ENCODE measurements around the gene SRMS. TPM values are rescaled to one million over a fixed set of nuclear protein-coding genes. Genes with fewer than 3 reads are reported as not detected.
"Not testable (repeated sequence)": the region's sequence is repeated elsewhere in the genome, so short reads cannot be mapped to it uniquely, and the experiment has no call there.

SRMS gene
- total RNA-seq, 1 donor from 2014 or later: not detected

DNA sequence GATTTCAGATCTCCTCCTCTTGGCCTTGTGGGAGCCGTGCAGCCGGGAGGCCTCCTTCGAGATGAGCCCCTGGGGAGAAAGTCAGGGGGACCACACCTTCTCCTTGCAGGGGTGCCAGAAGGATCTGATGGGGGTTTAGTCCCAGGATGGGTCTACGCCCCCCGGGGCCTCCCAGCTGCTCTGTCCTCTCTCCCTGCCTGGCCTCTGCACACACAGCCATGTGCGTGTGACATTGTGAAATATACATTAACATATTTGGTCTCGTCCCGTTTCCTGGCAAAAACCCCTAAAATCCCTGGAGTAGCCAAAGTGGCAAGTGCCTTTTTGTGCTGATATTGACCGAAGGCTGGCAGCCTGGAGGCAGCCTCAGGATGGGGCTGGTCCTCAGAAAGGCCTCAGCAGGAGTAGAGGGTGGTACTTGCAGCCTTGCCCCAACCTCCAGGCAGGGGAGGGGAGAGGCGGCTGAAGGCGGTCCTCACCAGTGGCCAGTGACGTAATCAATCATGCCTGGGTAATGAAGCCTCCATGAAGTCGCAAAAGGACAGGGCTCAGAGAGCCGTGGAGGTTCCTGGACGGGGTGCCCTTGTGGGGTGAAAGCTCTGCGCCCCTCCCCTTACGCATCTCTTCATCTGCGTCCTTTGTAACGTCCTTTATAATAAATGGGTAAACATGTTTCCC lies 31.6 kb upstream of the SRMS start:
- no peak for DNase-seq

DNA sequence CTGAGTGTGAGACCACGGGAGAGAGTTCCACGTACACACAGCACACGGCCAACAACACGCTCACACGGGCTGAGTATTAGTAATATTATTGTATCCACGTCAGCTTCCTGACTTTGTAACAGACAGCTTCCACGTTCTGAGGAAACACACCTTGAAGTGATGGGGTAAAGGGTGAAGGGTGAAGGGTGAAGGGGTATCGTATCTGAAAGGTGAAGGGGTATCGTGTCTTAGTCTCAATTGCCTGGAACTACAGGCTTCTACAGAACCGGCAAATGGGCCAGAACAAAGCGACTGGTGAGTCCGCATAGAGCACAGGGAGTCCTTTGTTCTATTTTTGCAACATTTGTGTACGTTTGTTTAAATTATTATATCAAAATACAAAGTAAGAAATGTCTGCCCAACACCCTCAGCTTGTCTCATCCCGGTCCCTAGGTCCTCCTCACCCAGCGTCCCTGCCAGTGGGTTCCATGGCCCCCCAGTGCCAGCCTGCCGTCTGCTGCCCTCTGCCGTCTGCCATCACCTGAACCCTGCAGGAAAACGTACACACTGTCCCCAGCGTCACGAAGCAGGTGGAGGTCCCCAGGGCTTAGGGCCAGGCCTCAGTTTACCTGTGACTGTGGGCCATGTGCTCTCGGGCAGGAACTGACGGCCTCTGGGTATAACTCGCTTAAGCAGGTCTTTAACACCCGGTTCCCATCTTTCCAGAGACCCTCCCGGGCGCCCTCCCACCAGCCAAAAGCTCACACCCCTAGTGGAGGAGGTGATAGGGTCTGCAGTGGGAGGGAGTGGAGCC lies 30.9 kb upstream of the SRMS start:
- DNase-seq: no peak

DNA sequence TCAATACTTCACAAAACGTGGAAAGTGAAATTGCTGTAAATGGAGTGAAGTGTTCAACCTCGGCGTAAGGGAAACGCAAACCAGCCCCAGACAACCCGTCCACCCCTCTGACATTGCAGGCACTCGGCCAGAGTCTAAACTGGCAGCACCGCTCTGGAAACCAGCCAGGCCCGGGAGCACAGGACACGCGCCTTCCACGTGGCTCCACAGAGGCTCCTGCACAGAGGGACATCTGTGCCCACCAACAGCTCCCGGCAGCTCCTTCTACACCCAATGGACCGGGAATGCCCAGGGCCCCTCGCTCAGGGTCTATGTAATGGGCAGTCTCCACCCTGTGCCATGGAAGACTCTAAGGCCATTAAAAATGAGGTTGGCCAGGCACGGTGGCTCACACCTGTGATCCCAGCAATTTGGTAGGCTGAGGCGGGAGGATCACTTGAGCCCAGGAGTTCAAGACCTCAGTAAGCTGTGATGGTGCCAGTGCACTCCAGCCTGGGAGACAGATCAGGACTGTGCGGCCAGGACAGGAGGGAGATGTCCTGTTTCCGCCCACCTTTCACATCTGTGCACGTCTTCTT lies 29.9 kb upstream of the SRMS start:
- DNase-seq: peak; percentile 9

DNA sequence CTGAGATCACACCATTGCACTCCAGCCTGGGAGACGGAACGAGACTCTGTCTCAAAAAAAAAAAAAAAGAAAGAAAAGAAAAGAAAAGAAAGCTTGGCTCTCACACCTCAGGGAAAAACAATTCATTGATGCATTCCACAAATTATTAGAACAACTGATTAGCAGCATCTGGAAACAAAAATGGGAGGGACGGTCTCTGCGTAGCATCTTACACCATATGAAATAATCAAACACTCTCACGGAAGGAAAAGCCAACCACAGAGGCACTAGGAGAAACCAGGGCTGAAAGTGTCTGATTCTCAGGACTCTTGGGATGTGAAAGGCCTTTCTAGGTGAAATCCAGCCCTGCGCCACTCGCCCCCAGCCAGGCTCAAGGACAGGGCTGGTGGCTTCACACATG lies 28.8 kb upstream of the SRMS start:
- DNase-seq: no peak

DNA sequence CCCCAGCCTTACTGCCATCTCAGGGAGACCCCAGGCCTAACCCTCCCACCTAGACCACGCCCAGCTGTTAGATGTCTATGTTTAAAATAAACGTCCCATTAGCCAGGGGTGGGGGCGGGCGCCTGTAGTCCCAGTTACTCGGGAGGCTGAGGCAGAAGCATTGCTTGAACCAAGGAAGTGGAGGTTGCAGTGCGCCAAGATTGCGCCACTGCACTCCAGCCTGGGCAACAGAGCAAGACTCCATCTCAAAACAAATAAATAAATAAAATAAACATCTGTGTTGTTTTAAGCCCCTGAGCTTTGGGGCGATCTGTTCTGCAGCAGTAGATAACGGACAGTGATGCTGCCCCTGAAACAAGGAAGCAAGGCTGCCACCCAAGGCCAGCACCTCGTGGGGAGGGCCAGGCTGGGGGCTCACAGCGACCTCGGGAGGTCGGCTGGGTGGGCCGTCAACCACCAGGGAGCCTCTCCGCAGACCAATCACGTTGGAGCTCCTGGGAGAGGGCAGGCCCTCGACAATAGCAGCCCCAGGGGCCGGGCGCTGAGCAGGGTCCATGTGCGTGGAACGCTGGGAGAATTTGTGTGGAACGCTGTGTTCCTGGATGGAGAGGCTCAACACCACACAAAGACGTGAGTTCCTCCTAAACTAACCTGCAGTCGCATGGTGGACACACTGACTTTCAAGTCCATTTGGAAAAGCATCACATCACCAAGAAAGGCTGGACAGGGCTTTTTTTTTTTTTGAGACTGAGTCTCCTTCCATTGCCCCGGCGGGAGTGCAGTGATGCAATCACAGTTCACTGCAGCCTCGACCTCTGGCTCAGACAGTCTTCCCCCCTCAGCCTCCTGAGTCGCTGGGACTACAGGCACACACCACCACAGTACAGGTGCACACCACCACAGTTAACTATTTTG lies 27.5 kb upstream of the SRMS start:
- no peak for DNase-seq

DNA sequence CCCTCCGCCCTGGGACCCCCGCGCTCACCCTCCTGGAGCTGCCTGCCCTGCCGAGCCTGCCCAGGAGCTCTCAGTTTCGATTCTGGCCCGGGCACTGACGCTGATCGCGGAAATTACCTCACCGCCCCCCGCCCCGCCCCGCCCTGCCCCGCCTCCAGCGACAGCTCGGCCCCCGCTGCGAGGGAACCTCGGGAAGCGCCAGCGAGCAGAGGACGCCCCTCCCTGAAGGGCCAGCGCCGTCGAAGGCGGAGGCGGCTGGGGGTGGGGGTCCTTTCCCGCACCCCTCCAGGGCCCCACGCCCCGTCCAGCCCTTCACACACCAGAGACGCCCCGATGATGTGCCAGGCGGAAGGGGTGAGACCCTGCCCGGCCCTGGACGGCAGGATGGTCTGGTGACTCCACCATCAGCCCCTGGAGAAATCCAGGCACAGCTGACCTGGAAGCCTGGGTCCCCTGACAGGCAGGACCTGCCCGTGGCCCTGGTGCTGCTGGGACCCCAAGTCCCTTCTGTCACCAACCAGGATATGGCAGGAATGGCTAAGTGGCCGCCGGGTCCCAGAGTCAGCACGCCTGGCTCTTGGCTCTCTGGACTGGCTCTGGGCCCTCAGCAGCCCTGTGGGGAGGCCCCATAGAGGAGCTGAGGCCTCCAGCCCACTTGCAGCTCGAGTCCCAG lies 26.7 kb upstream of the SRMS start, which contains the start of gene HELZ2:
HELZ2 (minus strand) TSS at position 84 of the 673 bp plus-strand sequence. CDS start 1,854 bp downstream, outside the sequence.
- peak; percentile 75 for DNase-seq

DNA sequence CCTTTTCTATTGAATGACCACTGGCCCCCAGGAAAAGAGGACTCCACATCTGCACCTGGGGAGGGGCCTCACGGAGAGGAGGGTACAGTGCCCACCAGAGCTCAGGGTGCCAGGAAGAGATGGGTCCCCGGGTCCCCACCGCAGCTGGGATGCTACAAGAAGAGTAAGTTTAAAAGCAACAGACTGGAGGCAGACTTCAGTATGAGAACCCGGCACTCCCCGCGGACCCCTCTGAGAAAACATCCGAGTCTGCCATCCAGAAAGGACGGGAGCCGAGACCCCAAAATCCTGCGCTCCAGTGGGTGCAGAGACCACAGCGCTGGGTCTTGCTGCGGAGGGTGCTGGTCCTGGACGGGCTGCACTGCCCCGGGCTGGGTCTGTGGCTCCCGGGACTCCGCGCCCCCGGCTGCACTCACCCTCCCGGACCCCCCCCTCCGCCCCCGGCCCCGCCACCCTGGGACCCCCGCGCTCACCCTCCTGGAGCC lies 26.1 kb upstream of the SRMS start:
- no peak for DNase-seq

DNA sequence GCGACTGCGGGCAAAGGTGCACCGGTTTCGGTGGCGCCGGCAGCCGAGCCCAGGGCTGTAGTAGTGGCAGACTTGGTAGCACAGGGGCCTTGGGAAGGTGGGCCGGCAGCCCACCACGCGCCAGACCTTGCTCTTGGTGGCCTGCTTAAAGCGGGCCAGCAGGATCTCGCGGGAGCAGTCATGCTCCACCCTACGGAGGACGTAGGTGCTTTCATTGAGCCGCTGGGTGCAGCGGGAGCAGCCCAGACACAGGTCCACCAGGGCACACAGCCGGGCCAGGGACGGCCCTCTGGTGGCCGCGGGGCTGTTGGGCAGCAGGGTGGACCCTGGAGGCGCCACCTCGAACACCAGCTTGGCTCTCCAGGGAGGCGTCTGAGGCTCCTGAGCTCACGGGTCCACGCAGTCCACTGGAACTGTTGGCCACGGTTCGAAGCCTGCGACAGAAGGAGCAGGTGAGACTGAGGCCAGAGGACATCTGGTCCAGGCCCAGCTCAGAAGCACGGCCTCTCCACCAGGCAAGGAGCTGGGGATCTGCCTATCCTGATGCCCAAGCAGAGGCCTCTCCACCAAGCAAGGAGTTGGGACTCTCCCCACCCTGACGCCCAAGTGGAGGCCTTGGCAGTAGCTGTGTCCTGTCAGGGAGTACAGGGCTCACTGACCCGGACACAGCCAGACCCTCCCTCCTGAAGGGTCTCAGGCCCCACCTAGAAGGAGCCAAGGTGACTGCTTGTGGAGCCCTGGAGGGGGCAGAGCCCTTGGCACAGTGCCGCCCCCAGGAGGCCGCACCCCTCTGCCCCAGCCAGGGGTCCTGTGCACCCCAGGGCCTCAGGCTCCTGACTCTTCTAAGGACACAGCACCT lies 25.5 kb upstream of the SRMS start:
- peak; percentile 37 for DNase-seq

DNA sequence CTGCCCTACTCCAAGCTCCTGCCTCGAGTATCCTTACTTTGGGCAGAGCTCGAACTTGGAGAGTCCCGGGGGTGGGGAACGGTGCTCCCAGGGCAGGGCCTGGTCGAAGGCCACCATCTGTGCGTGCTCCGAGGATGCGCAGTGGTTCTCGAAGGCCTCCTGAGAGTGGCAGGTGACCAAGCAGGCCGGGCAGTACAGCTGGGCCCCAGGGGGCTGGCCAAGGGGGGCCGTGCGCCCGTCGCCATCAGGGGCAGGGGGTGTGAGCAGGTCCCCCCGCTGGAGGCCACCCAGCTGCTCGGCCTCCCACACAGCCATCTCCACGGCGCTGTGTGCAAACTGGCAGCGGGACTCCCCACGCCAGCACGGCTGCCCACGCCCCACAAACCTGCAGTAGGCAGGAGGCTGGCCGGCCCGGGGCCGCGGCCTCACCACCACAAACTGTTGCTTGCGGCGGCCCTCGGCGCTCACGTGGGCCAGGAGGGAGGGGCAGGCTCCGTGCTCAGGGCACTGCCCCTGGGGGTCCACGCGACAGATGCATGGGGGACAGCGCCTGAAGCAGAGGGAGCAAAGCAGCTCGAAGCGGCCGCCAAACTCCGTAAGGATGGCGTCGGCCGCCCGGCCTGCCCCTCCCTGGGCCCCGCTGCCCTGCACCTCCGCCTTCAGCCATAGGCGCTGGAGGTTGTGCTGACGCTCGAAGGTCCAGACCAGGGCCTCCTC lies 24.7 kb upstream of the SRMS start:
- DNase-seq: no peak

DNA sequence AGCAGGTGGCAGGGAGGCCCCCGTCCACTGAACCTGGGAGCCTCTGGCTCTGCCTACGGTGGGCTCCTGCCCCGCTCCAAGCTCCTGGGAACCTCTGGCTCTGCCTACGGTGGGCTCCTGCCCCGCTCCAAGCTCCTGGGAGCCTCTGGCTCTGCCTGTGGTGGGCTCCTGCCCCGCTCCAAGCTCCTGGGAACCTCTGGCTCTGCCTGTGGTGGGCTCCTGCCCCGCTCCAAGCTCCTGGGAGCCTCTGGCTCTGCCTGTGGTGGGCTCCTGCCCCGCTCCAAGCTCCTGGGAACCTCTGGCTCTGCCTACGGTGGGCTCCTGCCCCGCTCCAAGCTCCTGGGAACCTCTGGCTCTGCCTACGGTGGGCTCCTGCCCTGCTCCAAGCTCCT lies 23.5 kb upstream of the SRMS start:
- DNase-seq: not testable (repeated sequence)

DNA sequence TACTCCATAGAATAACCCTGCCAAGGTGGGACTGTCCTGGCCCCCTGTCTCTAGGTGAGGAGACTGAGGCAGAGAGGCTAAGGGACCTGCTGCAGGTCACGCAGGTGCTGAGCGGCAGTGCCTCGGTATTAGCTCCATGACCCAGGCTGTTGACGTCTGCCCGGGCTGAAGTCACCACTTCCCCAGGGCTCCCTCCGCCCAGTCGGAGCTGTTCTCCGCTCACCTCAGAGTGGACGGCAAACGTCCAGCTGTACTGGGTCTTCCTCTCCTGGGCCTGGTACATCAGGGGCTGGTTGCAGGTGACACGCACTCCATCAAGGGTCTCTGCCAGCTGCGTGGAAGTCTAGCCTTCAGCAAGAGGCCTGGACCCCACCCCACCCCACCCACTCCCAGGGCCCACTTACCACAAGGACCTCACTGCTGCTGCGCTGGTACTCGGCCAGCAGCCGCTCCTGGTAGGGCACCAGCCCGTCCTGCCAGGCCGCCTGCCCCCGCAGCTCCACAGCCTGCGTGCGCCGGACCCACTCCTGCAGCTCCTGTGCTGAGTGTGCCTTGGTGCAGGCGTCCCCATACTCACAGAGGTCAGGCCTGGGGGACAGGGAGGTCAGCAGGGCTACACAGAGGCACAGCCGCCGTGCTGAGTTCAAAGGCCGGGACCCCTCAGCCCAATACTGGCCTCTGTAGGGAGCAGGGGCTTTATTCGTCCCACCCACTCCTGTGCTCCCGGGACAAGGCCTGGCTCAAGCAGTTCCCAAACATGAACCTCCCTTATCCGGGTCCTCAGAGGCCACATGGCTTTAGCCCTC lies 22.9 kb upstream of the SRMS start:
- DNase-seq: no peak

DNA sequence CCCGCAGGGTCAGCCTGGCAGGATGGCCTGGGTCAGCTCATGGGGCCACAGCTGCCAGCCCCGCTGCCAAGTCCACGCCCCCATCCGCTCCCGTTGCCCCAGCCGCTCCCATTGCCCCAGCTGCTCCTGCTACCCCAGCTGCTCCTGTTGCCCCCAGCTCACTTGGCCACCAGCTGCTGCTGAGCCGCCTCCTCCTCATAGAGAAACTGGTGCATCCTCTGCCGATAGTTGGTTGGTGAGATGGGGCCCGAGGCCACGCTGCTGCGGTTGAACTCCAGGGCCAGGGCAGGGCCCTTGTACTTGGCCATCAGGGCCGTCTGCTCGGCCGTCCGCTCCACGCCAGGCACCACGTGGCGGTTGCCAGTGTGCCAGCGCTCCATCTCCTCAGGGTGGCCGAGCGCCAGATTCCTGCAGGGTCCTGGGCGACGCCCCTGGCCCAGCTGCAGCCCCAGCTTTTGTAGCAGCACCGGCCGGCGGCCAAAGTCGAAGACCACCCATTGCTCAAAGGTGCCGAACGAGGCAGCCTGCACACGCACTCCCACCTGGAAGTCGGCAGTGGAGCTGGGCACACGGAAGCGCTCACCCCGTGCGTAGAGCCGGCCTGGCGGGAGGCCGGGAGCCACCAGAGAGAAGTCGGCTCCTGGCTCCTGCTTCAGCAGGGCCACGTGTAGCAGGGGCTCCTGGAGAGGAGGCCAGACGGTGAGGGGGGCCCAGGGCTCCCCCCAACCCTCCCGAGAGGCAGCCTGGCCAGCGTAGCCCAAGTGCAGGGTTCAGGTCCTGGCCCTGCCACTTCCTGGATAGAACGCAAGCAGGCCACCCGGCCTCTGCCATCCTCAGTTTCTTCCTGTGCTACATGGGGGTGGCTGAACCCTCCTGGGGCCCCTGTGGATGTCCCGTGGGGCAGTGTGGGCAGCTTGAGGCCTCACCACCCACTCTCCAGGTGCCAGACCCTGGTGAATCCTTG lies 21.7 kb upstream of the SRMS start:
- no peak for DNase-seq

DNA sequence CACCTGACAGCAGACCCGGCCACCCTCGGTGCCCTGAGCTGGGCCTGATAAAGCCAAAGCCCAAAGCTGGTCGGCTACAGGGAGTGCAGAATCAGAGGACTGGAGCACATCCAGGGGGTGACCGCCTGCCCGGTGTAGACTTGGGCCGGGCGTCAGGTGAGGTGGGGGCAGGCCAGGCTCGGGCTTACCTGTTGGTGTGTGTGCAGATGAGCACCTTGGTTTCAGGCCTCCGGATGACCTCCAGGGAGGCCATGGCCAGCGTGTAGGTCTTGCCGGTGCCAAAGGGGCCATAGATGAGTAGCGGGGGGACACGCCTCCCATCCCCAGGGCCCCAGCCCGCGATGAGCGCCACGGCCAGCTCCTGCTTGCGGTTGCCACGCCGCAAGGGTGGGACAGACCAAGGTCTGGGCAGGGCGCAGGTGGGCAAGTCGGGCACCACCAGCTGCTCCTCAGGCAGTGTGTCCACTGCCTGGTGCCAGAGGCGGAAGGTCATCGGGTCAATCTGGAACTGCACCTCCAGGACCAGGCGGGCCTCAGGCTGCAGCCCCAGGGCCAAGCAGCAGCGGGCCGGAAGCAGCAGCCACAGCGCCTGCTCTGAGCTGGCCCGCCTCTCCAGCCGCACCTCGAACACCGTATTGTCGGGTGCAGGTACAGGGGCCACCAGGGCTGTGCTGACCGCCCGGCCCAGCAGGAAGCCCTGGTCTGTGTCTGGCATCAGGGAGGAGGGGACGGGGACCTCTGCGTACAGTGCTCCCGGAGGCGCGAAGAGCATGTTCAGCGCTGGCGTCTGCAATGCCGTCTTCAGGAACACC lies 20.8 kb upstream of the SRMS start:
- DNase-seq: no peak

DNA sequence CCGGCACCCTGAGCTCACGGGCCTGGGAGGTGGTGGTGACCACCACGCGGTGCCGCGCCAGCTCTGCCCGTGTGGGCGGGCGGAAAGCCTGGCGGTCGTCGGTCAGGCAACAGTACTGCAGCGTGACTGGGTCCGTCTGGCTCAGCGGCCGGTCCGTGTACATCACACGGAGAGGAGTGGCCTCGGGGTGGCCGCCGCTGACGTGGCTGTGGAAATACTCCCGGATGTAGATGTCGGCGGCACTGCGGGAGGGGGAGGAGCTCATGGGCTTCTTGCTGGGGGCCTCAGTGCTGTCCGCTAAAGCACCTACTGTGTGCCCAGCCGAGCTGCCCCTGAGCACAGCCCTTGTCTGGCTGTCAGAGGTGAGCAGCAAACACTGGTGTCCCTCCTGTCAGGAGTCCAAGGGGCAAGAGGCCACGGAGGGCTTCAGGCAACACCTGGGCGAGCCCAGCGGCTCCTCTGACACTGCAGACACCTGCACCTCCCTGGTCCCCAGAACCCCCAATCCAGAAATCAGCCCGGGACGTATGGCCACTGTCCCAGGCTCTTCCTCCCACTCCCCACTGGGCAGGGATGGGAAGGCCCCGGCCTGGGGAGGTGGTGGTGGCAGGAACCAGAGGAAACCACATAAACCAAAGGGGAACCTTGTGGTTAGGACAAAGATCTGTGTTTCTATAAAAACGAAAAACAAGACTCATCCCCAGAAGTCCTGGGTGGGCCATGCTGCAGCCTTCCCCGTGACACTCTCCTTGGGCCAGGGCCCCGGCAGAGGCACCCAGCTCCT lies 20.0 kb upstream of the SRMS start:
- no peak for DNase-seq

DNA sequence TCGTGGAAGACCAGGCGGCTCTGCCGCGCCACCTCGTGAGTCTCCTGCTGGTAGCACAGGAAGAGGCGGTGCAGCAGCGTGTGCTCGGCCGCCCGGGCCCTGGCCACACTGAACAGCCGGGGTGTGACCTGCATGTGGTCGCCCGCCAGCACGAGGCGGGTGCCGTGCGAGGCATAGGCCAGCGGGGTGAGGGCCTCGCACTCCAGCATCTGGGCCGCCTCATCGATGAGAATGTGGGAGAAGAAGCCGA lies 19.5 kb upstream of the SRMS start:
- DNase-seq: no peak

DNA sequence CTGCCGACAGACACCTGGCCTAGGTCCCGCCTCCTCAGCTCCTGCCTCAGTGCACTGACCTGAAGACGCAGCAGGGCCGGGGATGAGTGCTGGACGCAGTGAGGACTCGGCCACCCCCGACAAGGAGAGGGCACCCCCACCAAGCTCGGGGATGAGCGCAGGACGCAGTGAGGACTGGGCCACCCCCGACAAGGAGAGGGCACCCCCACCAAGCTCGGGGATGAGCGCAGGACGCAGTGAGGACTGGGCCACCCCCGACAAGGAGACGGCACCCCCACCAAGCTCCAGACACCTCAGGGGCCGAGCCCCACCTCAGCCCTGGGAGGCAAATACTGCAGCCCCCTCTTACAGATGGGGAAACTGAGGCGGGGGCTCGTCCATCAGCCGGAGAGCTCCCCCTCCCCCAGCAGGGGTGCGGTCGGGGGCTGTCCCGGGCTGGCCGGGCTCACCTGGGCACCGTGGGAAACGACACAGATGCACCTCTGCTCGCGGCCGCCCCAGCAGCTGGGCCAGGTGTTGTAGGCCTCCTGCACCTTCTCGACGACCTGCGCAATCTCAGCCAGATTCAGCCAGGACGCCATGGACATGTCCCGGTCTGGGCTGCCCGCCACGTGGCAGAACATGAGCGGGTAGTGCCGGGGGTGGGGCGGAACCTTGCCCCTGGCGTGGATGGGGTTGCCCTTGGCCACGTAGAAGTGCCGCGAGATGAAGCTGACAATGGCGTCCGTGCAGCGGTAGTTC lies 19.0 kb upstream of the SRMS start:
- no peak for DNase-seq

All from dermis blood vessel endothelial cell (primary cell).